MM.1S (cell line): ENCODE results near the gene NUP37.

Experiments
- EZH2phosphoT487 ChIP-seq: fragments of 300-600 bp; sonication (generic); IDR thresholded peaks from 2 replicates; pipeline ENCODE4 v1.6.1; 2018; ENCODE audit warnings: antibody characterized with exemption, low read length
- TF ChIP-seq, protein P1 (sequence below): fragments of 300-600 bp; sonication (generic); IDR thresholded peaks from 2 replicates; pipeline ENCODE4 v1.5.1; 2016; ENCODE audit warnings: antibody characterized with exemption, low read length, mixed read lengths

DNA sequence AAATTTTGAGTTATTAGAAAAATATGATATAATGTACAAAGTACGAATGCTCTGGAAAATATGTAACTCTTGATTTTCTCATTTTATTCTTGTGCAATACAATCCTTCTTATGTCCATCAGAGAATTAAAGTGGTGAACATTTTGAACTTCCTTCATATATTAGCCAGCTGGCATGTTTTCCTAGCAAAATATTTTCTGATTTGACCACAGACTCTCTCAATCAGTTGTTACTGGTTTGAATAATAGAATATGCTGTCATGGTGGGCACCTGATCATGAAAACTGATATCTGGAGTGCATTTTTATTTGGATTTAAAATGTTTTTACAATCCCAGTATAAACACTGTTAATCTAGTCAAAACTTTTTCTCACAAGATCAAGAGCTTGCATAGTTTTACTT lies 24.3 kb upstream of the NUP37 start:
- TF ChIP-seq, protein P1, sequence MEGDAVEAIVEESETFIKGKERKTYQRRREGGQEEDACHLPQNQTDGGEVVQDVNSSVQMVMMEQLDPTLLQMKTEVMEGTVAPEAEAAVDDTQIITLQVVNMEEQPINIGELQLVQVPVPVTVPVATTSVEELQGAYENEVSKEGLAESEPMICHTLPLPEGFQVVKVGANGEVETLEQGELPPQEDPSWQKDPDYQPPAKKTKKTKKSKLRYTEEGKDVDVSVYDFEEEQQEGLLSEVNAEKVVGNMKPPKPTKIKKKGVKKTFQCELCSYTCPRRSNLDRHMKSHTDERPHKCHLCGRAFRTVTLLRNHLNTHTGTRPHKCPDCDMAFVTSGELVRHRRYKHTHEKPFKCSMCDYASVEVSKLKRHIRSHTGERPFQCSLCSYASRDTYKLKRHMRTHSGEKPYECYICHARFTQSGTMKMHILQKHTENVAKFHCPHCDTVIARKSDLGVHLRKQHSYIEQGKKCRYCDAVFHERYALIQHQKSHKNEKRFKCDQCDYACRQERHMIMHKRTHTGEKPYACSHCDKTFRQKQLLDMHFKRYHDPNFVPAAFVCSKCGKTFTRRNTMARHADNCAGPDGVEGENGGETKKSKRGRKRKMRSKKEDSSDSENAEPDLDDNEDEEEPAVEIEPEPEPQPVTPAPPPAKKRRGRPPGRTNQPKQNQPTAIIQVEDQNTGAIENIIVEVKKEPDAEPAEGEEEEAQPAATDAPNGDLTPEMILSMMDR, result no peak
- no peak for TF ChIP-seq EZH2phosphoT487
